IPS DF 4.7 (cell line): ENCODE results near the gene KCNB1.

Experiments
- DNase-seq: peaks from one replicate; pipeline ENCODE4 v3.0.0-alpha.2; 2013; ENCODE audit warnings: low spot score; ENCODE audit errors: extremely low read depth

The KCNB1 gene

DNA sequence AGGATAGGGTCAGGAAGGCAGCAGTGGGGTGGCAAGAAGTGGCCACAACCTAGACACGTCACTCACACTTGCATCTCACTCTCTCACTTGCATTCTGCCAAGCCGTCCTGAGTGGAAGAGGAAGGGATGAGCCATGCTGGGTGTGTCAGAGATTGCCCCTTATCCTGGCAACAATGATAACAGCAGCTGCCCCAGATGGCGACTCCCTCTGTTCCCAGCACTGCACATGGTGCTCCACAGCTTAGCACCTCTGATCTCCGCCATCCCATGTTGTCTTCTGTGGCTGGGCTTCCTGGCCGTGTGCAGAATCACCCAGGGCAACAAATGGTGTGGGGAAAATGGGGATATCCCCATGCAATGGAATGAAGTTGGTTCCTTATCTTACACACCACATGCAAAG lies 11.1 kb downstream of the KCNB1 start:
- DNase-seq, result no peak

DNA sequence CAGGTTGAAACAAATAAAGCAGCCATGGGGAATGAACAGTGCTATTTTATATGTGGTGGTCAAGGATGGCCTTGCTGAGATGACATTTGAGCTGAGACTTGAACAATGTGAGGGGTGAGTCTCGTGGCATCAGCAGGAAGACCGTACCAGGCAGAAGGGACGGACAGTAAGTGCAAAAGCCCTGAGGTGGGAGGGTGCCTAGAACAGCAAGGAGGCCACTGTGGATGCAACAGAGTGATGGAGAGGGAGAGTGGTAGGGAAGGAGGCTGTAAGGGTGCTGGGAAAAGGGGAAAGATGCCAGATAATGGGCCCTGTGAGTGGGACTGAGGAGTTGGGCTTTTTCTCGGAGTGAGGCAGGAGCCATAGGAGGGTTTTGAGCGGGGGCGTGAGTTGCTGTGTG lies 11.5 kb downstream of the KCNB1 start:
- DNase-seq, result no peak

- no peak for DNase-seq
Measured at GRCh38 chr20:49469060-49469459, 13.4 kb downstream of the KCNB1 start.

DNA sequence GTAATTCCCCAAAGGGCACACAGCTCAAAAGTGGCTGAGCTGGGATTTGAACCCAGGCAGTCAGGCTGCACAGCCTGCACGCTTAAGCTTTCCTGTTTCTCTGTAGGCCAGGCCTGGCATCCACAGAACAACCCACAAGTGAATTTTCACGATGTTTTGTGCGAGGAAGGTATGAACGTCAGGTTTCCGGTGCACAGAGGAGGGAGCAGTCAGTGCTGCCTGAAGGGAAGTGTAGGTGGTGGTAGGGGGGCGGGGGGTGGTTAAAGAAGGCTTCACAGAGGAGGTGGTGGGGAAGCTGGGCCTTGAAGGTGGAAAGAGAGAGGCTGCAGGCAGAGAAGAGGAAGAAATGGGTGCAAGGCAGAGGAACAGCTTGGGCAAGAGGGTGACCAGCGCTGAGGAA lies 14.1 kb downstream of the KCNB1 start:
- no peak for DNase-seq

GRCh38 chr20:49466114-49466912 lies 16.2 kb downstream of the KCNB1 start:
- DNase-seq, result no peak

GRCh38 chr20:49464556-49464955 lies 17.9 kb downstream of the KCNB1 start:
- DNase-seq, result no peak

DNA sequence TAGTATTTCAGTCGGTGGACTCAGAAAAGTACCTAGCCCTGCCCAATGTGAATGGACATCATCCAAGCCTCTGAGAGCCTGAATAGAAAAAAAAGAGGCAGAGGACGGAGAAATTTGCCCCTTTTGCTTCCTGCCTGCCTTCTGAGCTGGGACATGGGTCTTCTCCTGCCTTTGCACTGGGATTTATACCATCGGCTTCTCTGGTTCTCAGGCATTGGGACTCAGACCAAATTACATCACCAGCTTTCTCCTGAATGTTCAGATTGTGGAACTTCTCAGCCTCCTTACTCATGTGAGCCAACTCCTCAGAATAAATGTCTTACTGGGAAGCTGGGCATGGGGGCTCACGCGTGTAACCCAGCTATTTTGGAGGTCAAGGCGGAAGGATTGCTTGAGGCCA lies 19.8 kb downstream of the KCNB1 start:
- DNase-seq, result no peak

- DNase-seq, result no peak
Measured at GRCh38 chr20:49461894-49462620, 20.4 kb downstream of the KCNB1 start.

GRCh38 chr20:49460916-49461315 lies 21.6 kb downstream of the KCNB1 start:
- DNase-seq, result no peak

DNA sequence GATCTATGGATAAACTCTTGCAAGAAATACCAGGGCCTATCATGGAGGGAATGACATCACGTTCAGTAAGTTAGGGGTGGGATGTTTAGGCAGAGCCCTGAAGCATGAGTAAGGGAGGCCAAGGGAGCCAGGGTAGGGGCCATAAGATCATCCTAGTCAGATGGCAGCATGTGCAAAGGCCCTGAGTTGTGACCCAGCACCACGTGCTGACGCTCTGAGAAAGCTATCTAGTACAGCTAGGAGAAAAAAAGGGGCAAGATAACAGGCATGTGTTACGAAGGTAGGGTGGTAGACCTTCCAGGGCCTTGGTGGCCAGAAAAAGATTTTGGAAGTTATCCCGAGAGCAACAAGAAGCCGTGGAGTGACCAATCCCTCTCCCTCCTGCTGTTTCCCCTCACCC lies 22.3 kb downstream of the KCNB1 start:
- no peak for DNase-seq

DNA sequence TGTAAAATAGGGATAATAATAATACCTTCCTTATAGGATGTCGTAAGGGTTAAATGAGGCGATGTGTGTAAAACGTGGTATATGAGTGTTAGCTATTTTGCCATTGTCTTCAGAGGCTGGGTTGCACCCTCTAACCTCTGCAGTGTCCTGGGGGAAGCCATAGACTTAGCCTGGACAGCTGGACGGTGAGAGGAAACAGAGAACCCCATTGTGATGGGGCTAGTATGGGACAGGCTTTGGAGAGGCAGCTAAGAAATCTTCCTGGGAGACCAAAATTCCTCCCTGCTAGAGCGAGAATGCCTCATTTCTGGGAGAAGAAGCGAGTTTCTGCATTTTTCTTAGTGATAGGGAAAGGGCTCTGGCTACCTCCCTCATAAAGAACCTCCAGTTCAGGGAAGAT lies 22.8 kb downstream of the KCNB1 start:
- no peak for DNase-seq

- no peak for DNase-seq
Measured at GRCh38 chr20:49457444-49457843, 25.0 kb downstream of the KCNB1 start.

DNA sequence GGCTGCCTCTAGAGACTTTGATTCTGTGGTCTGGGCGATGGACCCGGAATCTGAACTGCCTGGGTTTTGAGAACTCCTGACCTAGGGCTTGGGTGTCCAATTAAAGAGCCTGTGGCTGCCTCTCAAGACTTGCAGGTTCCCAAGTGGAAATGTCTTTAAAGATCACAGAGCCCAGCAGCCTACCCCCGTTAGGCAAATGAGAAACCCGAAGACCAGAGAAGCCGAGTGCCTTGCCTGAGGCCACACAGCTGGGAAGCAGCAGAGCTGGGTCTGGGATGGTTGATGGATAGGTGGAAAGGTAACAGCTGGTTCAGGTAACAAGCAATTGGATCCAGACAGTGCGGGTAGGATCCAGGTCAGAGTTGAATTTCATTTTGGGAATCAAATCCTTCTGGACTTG lies 25.8 kb downstream of the KCNB1 start:
- no peak for DNase-seq

GRCh38 chr20:49455691-49456090 lies 26.8 kb downstream of the KCNB1 start:
- no peak for DNase-seq

- DNase-seq, result no peak
Measured at GRCh38 chr20:49452011-49452482, 30.4 kb downstream of the KCNB1 start.

DNA sequence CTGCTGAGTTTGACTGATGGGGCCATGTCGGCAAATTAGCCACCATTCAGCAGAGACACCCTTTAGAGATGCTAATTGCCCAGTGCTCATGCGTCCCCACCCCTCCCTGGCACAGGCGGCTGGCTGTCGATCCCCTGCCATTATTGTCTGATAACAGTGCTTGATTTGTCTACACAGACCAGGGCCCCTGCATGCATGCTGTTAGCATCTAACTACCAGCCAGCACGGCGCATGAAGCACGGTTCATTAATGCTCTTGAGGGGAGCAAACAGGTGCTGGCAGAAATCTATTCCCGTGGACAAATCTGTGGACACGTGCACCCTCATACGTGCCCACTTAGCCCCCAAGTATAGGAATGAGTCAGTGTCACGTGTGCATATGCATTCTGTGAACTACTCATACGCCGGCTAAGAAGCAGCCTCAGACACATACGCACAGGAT lies 32.2 kb downstream of the KCNB1 start:
- no peak for DNase-seq

DNA sequence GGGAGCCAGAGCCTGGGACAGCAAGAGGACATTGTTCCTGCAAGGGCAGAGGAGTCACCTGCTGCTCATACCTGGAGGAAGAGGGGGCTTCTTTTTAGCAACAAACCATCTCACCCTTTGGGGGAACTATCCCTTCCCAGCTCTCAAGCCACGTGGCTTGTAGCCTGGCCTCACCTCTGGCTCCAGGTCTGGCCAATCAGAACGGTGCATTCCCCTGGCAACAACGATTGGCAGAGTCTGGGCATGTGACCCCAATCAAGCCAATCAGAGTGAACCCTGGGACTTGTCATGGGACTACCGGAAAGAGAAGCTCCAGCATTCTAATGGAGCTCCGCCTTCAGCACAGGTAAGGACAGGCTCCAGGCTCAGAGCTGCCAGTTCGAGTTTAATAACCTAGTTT lies 33.6 kb downstream of the KCNB1 start:
- no peak for DNase-seq

DNA sequence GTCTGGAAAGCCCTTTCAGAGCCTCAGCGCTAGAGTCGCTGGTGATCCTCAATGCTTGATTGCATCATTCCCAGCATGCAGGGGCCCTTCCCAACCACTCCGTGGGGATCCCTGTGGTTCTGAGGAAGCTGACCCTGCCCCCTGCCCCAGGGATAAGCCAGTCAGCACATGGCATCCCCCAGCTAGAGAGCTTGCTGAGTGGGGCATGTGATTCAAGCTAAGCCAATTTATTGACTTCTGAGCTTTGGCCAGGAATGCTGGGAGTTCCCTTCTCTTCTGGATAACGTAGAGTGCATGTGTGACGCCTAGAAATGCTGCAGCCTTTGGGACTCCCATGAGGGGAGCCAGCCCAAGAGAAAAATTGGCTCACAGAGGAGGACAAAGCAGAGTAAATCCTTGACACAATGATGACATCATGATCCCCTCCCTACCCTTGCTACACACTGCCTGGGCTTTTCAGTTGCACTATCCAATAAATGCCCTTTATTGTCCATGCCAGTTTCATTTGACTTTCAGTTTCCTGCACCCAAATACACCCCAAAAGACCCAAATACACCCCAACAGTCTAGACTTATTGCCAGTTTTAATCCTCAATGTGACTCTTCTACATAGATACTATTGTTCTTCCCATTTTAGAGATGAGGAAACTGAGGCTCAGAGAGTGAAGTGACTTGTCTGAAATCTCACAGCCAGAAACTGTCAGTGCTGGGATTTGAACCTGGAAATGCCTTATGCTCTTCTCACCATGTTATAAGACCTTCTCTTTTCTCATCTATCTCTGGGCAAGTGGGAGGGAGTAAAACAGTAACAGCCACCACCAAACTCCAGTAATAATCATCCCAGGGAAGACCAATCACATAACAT lies 34.3 kb downstream of the KCNB1 start:
- DNase-seq, result no peak

GRCh38 chr20:49447364-49447763 lies 35.1 kb downstream of the KCNB1 start:
- no peak for DNase-seq

DNA sequence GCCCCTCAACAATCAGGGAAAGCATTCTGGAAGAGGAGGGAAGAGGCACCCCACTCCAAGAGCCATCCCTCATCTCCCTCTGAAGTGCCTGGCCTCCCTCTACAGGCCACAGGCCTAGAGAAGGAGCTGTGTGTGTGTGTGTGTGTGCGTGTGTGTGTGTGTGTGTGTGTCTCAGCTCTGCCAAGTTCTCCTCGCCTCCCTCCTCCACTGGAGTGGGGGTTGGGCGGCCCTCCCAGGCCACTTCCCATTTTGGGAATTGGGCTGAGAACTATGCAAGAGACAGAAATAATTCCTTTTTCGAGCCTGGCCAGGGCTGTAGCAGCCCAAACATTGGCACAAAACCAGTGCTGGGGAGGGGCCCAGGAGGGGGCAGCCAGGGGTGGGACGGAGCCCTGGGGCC lies 35.7 kb downstream of the KCNB1 start:
- no peak for DNase-seq

DNA sequence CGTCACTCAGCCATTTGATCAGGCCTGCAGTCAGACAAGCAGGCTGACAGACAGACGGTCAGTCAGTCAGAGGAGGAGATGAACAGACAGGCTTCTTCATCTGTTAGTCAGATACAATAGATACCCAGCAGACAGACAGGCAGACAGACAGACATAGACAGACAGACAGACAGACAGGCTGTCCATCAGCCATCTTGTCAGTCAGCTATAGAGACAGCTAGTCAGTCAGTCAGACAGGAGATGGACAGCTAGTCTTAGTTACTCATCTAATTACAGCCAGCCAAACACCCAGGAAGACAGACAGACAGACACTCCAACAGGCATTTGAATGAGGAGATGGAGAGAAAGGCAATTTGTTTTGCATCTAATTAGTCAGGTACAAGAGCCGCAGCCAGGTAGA lies 36.4 kb downstream of the KCNB1 start:
- DNase-seq, result no peak

- no peak for DNase-seq
Measured at GRCh38 chr20:49445176-49445575, 37.3 kb downstream of the KCNB1 start.
